Brain microvascular endothelial cell (primary cell): Measurements from ENCODE around the gene B3GAT3.
A peak's percentile ranks its signal among the peaks of the same experiment; 100 is the strongest.

Experiments used
- DNase-seq: peaks from one replicate; pipeline ENCODE4 v3.0.0-alpha.2; 2020
- H3K27ac ChIP-seq: fragments of 250-450 bp; sonication (Bioruptor Pico); 2 replicates; pipeline ENCODE4 v1.5.1; 2020; ENCODE audit warnings: mild to moderate bottlenecking, moderate library complexity
- H3K27me3 ChIP-seq: fragments of 250-450 bp; sonication (Bioruptor Pico); replicated peaks from 2 replicates; pipeline ENCODE4 v1.5.1; 2020; ENCODE audit warnings: mild to moderate bottlenecking
- H3K36me3 ChIP-seq: fragments of 250-450 bp; sonication (Bioruptor Pico); replicated peaks from 2 replicates; pipeline ENCODE4 v1.5.1; 2020; ENCODE audit warnings: mild to moderate bottlenecking
- H3K4me3 ChIP-seq: 2 replicates; pipeline ENCODE4 v1.5.1; 2011; ENCODE audit warnings: low read depth, mild to moderate bottlenecking, control low read depth, low read length, moderate library complexity
- CTCF ChIP-seq: IDR thresholded peaks from 2 replicates; pipeline ENCODE4 v1.5.1; 2011; ENCODE audit warnings: low read depth, mild to moderate bottlenecking, moderate library complexity, low read length, control low read depth, inconsistent platforms; ENCODE audit errors: missing control alignments
- in situ Hi-C: cut with HindIII; loops from 2 replicates; pipeline ENCODE4 v1.10.0; 2017; ENCODE audit warnings: low sequenced_read_pairs, low pct_ligation_motif_present

B3GAT3 gene

GRCh38 chr11:62665599-62666258 lies 43.9 kb upstream of the B3GAT3 start:
- TF ChIP-seq CTCF: no peak
- in situ Hi-C loops: no loop called here
- DNase-seq: peak; percentile 52
- H3K27me3 ChIP-seq: no peaks in the 10 kb centered on the region
- H3K36me3 ChIP-seq: peaks cover 21% of the 10 kb centered on the region
- peak overlapping the region; percentile 92 for H3K4me3 ChIP-seq
- peak overlapping the region; percentile 69 for H3K27ac ChIP-seq

- no peak for TF ChIP-seq CTCF
- Histone ChIP-seq H3K36me3 (peaks cover 21% of the 10 kb centered on the region), H3K4me3 (peak within 1 kb of the TSS; percentile 92), H3K27ac (peak within 1 kb of the TSS; percentile 69), H3K27me3 (no peaks in the 10 kb centered on the region)
- DNase-seq: peak; percentile 92
- in situ Hi-C loops: no loop called here
Measured at GRCh38 chr11:62665075-62665598, 43.4 kb upstream of the B3GAT3 start, which contains the start of the genes C11orf98 and CSKMT. Gene C11orf98 (minus strand): TSS chr11:62665210. CDS start chr11:62665169, 41 bp downstream. Gene CSKMT (plus strand): TSS chr11:62665312. CDS start chr11:62665880, 568 bp downstream.

GRCh38 chr11:62664405-62665074 lies 42.8 kb upstream of the B3GAT3 start:
- no peaks in the 10 kb centered on the region for H3K27me3 ChIP-seq
- no peak for DNase-seq
- H3K4me3 ChIP-seq: peak overlapping the region; percentile 92
- peak overlapping the region; percentile 69 for H3K27ac ChIP-seq
- H3K36me3 ChIP-seq: peaks cover 21% of the 10 kb centered on the region
- in situ Hi-C loops: no loop called here
- no peak for TF ChIP-seq CTCF

GRCh38 chr11:62656796-62657429 lies 35.1 kb upstream of the B3GAT3 start:
- Histone ChIP-seq H3K36me3 (no peaks in the 10 kb centered on the region), H3K4me3 (no peak overlapping the region), H3K27ac (no peak overlapping the region), H3K27me3 (no peaks in the 10 kb centered on the region)
- TF ChIP-seq CTCF: no peak
- no peak for DNase-seq
- in situ Hi-C loops: no loop called here

- H3K27me3 ChIP-seq: no peaks in the 10 kb centered on the region
- no peak for TF ChIP-seq CTCF
- in situ Hi-C loops: no loop called here
- no peak for DNase-seq
- no peak overlapping the region for H3K27ac ChIP-seq
- H3K36me3 ChIP-seq: peaks cover 4% of the 10 kb centered on the region
- no peak overlapping the region for H3K4me3 ChIP-seq
Measured at GRCh38 chr11:62654297-62654696, 32.5 kb upstream of the B3GAT3 start.
